Activated naive CD4-positive, alpha-beta T cell treated with anti-CD3 and anti-CD28 coated beads, Interleukin-2, amount 50 U/mL, for 72 hours (primary cell): ENCODE data around the gene IGSF6. TPM values are rescaled to one million over a fixed set of nuclear protein-coding genes. Genes with fewer than 3 reads are reported as not detected.
"Not testable (repeated sequence)": the region's sequence is repeated elsewhere in the genome, so short reads cannot be mapped to it uniquely, and the experiment has no call there.

Experiments
- ATAC-seq, 2 donors: fragments of 150-1000 bp; cut with Tn5 transposase; 2 replicates each; pipeline ENCODE4 v1.10.0; 2021; ENCODE audit warnings: mild to moderate bottlenecking in 2 of 2, moderate library complexity in 2 of 2
- DNase-seq, 2 donors: peaks; one replicate each; pipeline ENCODE4 v3.0.0; 2021 to 2022; ENCODE audit warnings: low spot score in 2 of 2
- H3K27ac Mint-ChIP-seq, 2 donors: one replicate each; pipeline ENCODE4 v1.8.0; 2022; ENCODE audit warnings: mild to moderate bottlenecking in 2 of 2, mixed read lengths in 2 of 2
- H3K36me3 Mint-ChIP-seq, 2 donors: one replicate each; pipeline ENCODE4 v1.8.0; 2022; ENCODE audit warnings: mixed read lengths in 2 of 2
- H3K9me3 Mint-ChIP-seq, 2 donors: one replicate each; pipeline ENCODE4 v1.8.0; 2022; ENCODE audit warnings: mixed read lengths in 2 of 2
- total RNA-seq, 2 donors: library from RNA; stranded (reverse); gene quantifications; one replicate each; pipeline ENCODE4 v1.2.3, GENCODE V29; 2022

Gene IGSF6
- total RNA-seq, 2 donors from 2014 or later: 0.30 TPM; not detected in 1

GRCh38 chr16:21659124-21659523, 6.7 kb upstream of the IGSF6 start:
- Mint-ChIP-seq H3K9me3 (no peaks in the 10 kb centered on the region), H3K27ac (no peak overlapping the region), H3K36me3 (peaks cover 0 to 5% of the 10 kb centered on the region in 2 donors)
- DNase-seq: no peak
- ATAC-seq: no peak

- H3K36me3 Mint-ChIP-seq: peaks cover 0 to 5% of the 10 kb centered on the region in 2 donors
- no peaks in the 10 kb centered on the region for H3K9me3 Mint-ChIP-seq
- DNase-seq: peak in 1 of 2 donors; percentile 31
- peak overlapping the region in 1 of 2 donors; percentile 41 for H3K27ac Mint-ChIP-seq
- ATAC-seq: no peak
Observed at GRCh38 chr16:21656795-21657768, 4.7 kb upstream of the IGSF6 start.

GRCh38 chr16:21654881-21655280, 2.5 kb upstream of the IGSF6 start:
- no peak for ATAC-seq
- no peaks in the 10 kb centered on the region for H3K9me3 Mint-ChIP-seq
- peak overlapping the region in 1 of 2 donors; percentile 56 for H3K27ac Mint-ChIP-seq
- peaks cover 0 to 5% of the 10 kb centered on the region in 2 donors for H3K36me3 Mint-ChIP-seq
- DNase-seq: no peak

- peak overlapping the region in 1 of 2 donors; percentile 56 for H3K27ac Mint-ChIP-seq
- H3K36me3 Mint-ChIP-seq: peaks cover 0 to 5% of the 10 kb centered on the region in 2 donors
- no peak for ATAC-seq
Observed at GRCh38 chr16:21654466-21654865, 2.1 kb upstream of the IGSF6 start.

GRCh38 chr16:21653571-21653970, 1.2 kb upstream of the IGSF6 start:
- Mint-ChIP-seq H3K27ac (no peak overlapping the region), H3K36me3 (peaks cover 0 to 5% of the 10 kb centered on the region in 2 donors), H3K9me3 (no peaks in the 10 kb centered on the region)
- DNase-seq: no peak
- ATAC-seq: no peak

More at GRCh38 chr16:21654466-21654865, 2.1 kb upstream of the IGSF6 start:
- no peak for DNase-seq
- H3K9me3 Mint-ChIP-seq: no peaks in the 10 kb centered on the region

- no peak overlapping the region for H3K27ac Mint-ChIP-seq
- peaks cover 0 to 5% of the 10 kb centered on the region in 2 donors for H3K36me3 Mint-ChIP-seq
- no peaks in the 10 kb centered on the region for H3K9me3 Mint-ChIP-seq
- no peak for ATAC-seq
- no peak for DNase-seq
Observed at GRCh38 chr16:21651515-21651914, 893 bp downstream of the IGSF6 start.

GRCh38 chr16:21650521-21650920, 1.9 kb downstream of the IGSF6 start:
- ATAC-seq (no peak), DNase-seq (no peak)
- Mint-ChIP-seq H3K9me3 (no peaks in the 10 kb centered on the region), H3K27ac (no peak overlapping the region), H3K36me3 (no peaks in the 10 kb centered on the region)

- not testable (repeated sequence) for H3K9me3 Mint-ChIP-seq, DNase-seq, H3K27ac Mint-ChIP-seq, H3K36me3 Mint-ChIP-seq, ATAC-seq
Observed at GRCh38 chr16:21649826-21650406, 2.5 kb downstream of the IGSF6 start.

- Mint-ChIP-seq H3K36me3 (no peaks in the 10 kb centered on the region), H3K27ac (peak overlapping the region in 1 of 2 donors; percentile 81), H3K9me3 (no peaks in the 10 kb centered on the region)
- no peak for DNase-seq
- ATAC-seq: peak in 1 of 2 donors; percentile 0
Observed at GRCh38 chr16:21647562-21648164, 4.7 kb downstream of the IGSF6 start.

- no peaks in the 10 kb centered on the region for H3K9me3 Mint-ChIP-seq
- no peaks in the 10 kb centered on the region for H3K36me3 Mint-ChIP-seq
- DNase-seq (peak; percentile 69 to 84), ATAC-seq (peak; percentile 93 to 95)
- H3K27ac Mint-ChIP-seq: peak overlapping the region; percentile 81 to 93
Observed at GRCh38 chr16:21646721-21647561, 5.5 kb downstream of the IGSF6 start.

- Mint-ChIP-seq H3K27ac (peak overlapping the region; percentile 77 to 81), H3K9me3 (no peaks in the 10 kb centered on the region), H3K36me3 (no peaks in the 10 kb centered on the region)
- DNase-seq: no peak
- no peak for ATAC-seq
Observed at GRCh38 chr16:21646091-21646490, 6.3 kb downstream of the IGSF6 start.

- H3K27ac Mint-ChIP-seq: peak overlapping the region; percentile 77 to 81
- no peaks in the 10 kb centered on the region for H3K36me3 Mint-ChIP-seq
- ATAC-seq: peak; percentile 39 to 68
- no peaks in the 10 kb centered on the region for H3K9me3 Mint-ChIP-seq
- DNase-seq: no peak
Observed at GRCh38 chr16:21645261-21645721, 7.1 kb downstream of the IGSF6 start.

- no peak for DNase-seq
- H3K36me3 Mint-ChIP-seq: no peaks in the 10 kb centered on the region
- peak overlapping the region; percentile 77 to 81 for H3K27ac Mint-ChIP-seq
- ATAC-seq: no peak
- H3K9me3 Mint-ChIP-seq: no peaks in the 10 kb centered on the region
Observed at GRCh38 chr16:21644674-21645073, 7.7 kb downstream of the IGSF6 start.

- no peak for ATAC-seq
- DNase-seq: no peak
- no peak overlapping the region for H3K27ac Mint-ChIP-seq
- H3K9me3 Mint-ChIP-seq: no peaks in the 10 kb centered on the region
- no peaks in the 10 kb centered on the region for H3K36me3 Mint-ChIP-seq
Observed at GRCh38 chr16:21643785-21644184, 8.6 kb downstream of the IGSF6 start.

- H3K36me3 Mint-ChIP-seq: no peaks in the 10 kb centered on the region
- ATAC-seq: no peak
- H3K27ac Mint-ChIP-seq: no peak overlapping the region
- DNase-seq: no peak
- no peaks in the 10 kb centered on the region for H3K9me3 Mint-ChIP-seq
Observed at GRCh38 chr16:21642861-21643260, 9.5 kb downstream of the IGSF6 start.

- Mint-ChIP-seq H3K9me3 (no peaks in the 10 kb centered on the region), H3K36me3 (no peaks in the 10 kb centered on the region), H3K27ac (no peak overlapping the region)
- no peak for ATAC-seq
- DNase-seq: no peak
Observed at GRCh38 chr16:21641916-21642315, 10.5 kb downstream of the IGSF6 start.
